Measurements from ENCODE around the gene RRN3. TPM values are rescaled to one million over a fixed set of nuclear protein-coding genes. Genes with fewer than 3 reads are reported as not detected.
"Not testable (repeated sequence)": the region's sequence is repeated elsewhere in the genome, so short reads cannot be mapped to it uniquely, and the experiment has no call there.

Gene RRN3
- total and polyA plus RNA-seq, 2 donors, result 25.1 to 40.6 TPM

- Histone ChIP-seq H3K4me3 (ENCODE audit: low read depth, low read length) (no peak overlapping the region), H3K4me1 (ENCODE audit: insufficient read depth) (no peaks in the 10 kb centered on the region), H3K27ac (ENCODE audit: low read depth) (no peak overlapping the region), H3K36me3 (ENCODE audit: insufficient read depth) (peaks cover 1% of the 10 kb centered on the region)
- DNase-seq (ENCODE audit: extremely low spot score), result no peak
- WGBS, result 80% methylated on average over 6 of the region's 6 CpGs
Observed at GRCh38 chr16:15073101-15073500, 21.0 kb downstream of the RRN3 start.

- H3K36me3 ChIP-seq (ENCODE audit: insufficient read depth); DNase-seq (ENCODE audit: extremely low spot score); H3K4me3 ChIP-seq (ENCODE audit: low read depth, low read length); H3K27ac ChIP-seq (ENCODE audit: low read depth); H3K4me1 ChIP-seq (ENCODE audit: insufficient read depth): not testable (repeated sequence)
- 59% methylated on average over 15 of the region's 16 CpGs for WGBS
Observed at GRCh38 chr16:15071916-15072769, 21.9 kb downstream of the RRN3 start.

GRCh38 chr16:15071013-15071412 is 23.1 kb downstream of the RRN3 start:
- not testable (repeated sequence) for H3K27ac ChIP-seq (ENCODE audit: low read depth); H3K36me3 ChIP-seq (ENCODE audit: insufficient read depth); H3K4me1 ChIP-seq (ENCODE audit: insufficient read depth); H3K4me3 ChIP-seq (ENCODE audit: low read depth, low read length); DNase-seq (ENCODE audit: extremely low spot score)
- 54% methylated on average over 4 of the region's 4 CpGs for WGBS

GRCh38 chr16:15066690-15067089 is 27.4 kb downstream of the RRN3 start:
- 88% methylated on average over 8 of the region's 8 CpGs for WGBS
- not testable (repeated sequence) for H3K36me3 ChIP-seq (ENCODE audit: insufficient read depth); DNase-seq (ENCODE audit: extremely low spot score); H3K27ac ChIP-seq (ENCODE audit: low read depth); H3K4me1 ChIP-seq (ENCODE audit: insufficient read depth); H3K4me3 ChIP-seq (ENCODE audit: low read depth, low read length)

- DNase-seq (ENCODE audit: extremely low spot score); H3K4me1 ChIP-seq (ENCODE audit: insufficient read depth); H3K36me3 ChIP-seq (ENCODE audit: insufficient read depth): not testable (repeated sequence)
Observed at GRCh38 chr16:15065961-15066360, 28.1 kb downstream of the RRN3 start.

GRCh38 chr16:15062085-15062810 is 31.8 kb downstream of the RRN3 start:
- not testable (repeated sequence) for H3K4me3 ChIP-seq (ENCODE audit: low read depth, low read length); H3K27ac ChIP-seq (ENCODE audit: low read depth); DNase-seq (ENCODE audit: extremely low spot score); H3K4me1 ChIP-seq (ENCODE audit: insufficient read depth); H3K36me3 ChIP-seq (ENCODE audit: insufficient read depth)
- WGBS, result 91% methylated on average over 8 of the region's 8 CpGs

More at GRCh38 chr16:15065961-15066360, 28.1 kb downstream of the RRN3 start:
- 92% methylated on average over 4 of the region's 4 CpGs for WGBS
- not testable (repeated sequence) for H3K27ac ChIP-seq (ENCODE audit: low read depth); H3K4me3 ChIP-seq (ENCODE audit: low read depth, low read length)

- H3K36me3 ChIP-seq (ENCODE audit: insufficient read depth), result peaks cover 6% of the 10 kb centered on the region
- no peak overlapping the region for H3K27ac ChIP-seq (ENCODE audit: low read depth)
- WGBS, result 85% methylated on average over 3 of the region's 3 CpGs
- no peak for DNase-seq (ENCODE audit: extremely low spot score)
- H3K4me1 ChIP-seq (ENCODE audit: insufficient read depth), result peaks cover 2% of the 10 kb centered on the region
- H3K4me3 ChIP-seq (ENCODE audit: low read depth, low read length), result no peak overlapping the region
Observed at GRCh38 chr16:15059324-15059723, 34.7 kb downstream of the RRN3 start.

- H3K4me3 ChIP-seq (ENCODE audit: low read depth, low read length), result no peak overlapping the region
- H3K27ac ChIP-seq (ENCODE audit: low read depth), result no peak overlapping the region
- 74% methylated on average over 7 of the region's 7 CpGs for WGBS
- peaks cover 2% of the 10 kb centered on the region for H3K4me1 ChIP-seq (ENCODE audit: insufficient read depth)
- DNase-seq (ENCODE audit: extremely low spot score), result no peak
- H3K36me3 ChIP-seq (ENCODE audit: insufficient read depth), result peaks cover 6% of the 10 kb centered on the region
Observed at GRCh38 chr16:15057681-15058417, 36.2 kb downstream of the RRN3 start.

GRCh38 chr16:15055141-15056053 is 38.7 kb downstream of the RRN3 start:
- Histone ChIP-seq H3K27ac (ENCODE audit: low read depth) (peak overlapping the region; percentile 28), H3K4me3 (ENCODE audit: low read depth, low read length) (peak overlapping the region; percentile 95), H3K4me1 (ENCODE audit: insufficient read depth) (peaks cover 2% of the 10 kb centered on the region), H3K36me3 (ENCODE audit: insufficient read depth) (no peaks in the 10 kb centered on the region)
- DNase-seq (ENCODE audit: extremely low spot score), result no peak
- 2% methylated on average over 81 of the region's 81 CpGs for WGBS

- 81% methylated on average over 19 of the region's 19 CpGs for WGBS
- peaks cover 2% of the 10 kb centered on the region for H3K4me1 ChIP-seq (ENCODE audit: insufficient read depth)
- H3K27ac ChIP-seq (ENCODE audit: low read depth), result no peak overlapping the region
- DNase-seq (ENCODE audit: extremely low spot score), result no peak
- peak overlapping the region; percentile 95 for H3K4me3 ChIP-seq (ENCODE audit: low read depth, low read length)
- H3K36me3 ChIP-seq (ENCODE audit: insufficient read depth), result no peaks in the 10 kb centered on the region
Observed at GRCh38 chr16:15054357-15055140, 39.5 kb downstream of the RRN3 start.

- H3K4me1 ChIP-seq (ENCODE audit: insufficient read depth), result peaks cover 2% of the 10 kb centered on the region
- no peak overlapping the region for H3K27ac ChIP-seq (ENCODE audit: low read depth)
- H3K36me3 ChIP-seq (ENCODE audit: insufficient read depth), result no peaks in the 10 kb centered on the region
- WGBS, result 90% methylated on average over 10 of the region's 10 CpGs
- no peak for DNase-seq (ENCODE audit: extremely low spot score)
- no peak overlapping the region for H3K4me3 ChIP-seq (ENCODE audit: low read depth, low read length)
Observed at GRCh38 chr16:15053904-15054303, 40.2 kb downstream of the RRN3 start.

GRCh38 chr16:15052747-15053476 is 41.2 kb downstream of the RRN3 start:
- no peak overlapping the region for H3K4me3 ChIP-seq (ENCODE audit: low read depth, low read length)
- H3K36me3 ChIP-seq (ENCODE audit: insufficient read depth), result no peaks in the 10 kb centered on the region
- WGBS, result 74% methylated on average over 10 of the region's 10 CpGs
- peaks cover 2% of the 10 kb centered on the region for H3K4me1 ChIP-seq (ENCODE audit: insufficient read depth)
- no peak for DNase-seq (ENCODE audit: extremely low spot score)
- H3K27ac ChIP-seq (ENCODE audit: low read depth), result no peak overlapping the region

Measured in urinary bladder (tissue), 4 donors.